Purkinje cell (primary cell): ENCODE data around the gene ABCA4. TPM values are rescaled to one million over a fixed set of nuclear protein-coding genes. Genes with fewer than 3 reads are reported as not detected.

Source experiments
- polyA plus RNA-seq: library from polyadenylated mRNA; unstranded; fragments of >200 nt; fragmentation: Nextera tagmentation; gene quantifications from 2 replicates; pipeline ENCODE4 v1.2.1, GENCODE V29; 2014

The ABCA4 gene
- polyA plus RNA-seq, result not detected in 2 replicates

GRCh38 chr1:94120991-94121390 lies at the start of gene ABCA4:
Gene ABCA4 (minus strand): TSS chr1:94121148. CDS start chr1:94121045, 103 bp downstream.

Other genes starting within 250 kb of the ABCA4 start
- gene DNTTIP2, start 241.9 kb downstream of the ABCA4 start, polyA plus RNA-seq, result 54.2 and 78.7 TPM in 2 replicates
- gene GCLM, start 211.7 kb downstream of the ABCA4 start, polyA plus RNA-seq, result 14.9 and 17.9 TPM in 2 replicates
- 3.1 and 4.7 TPM in 2 replicates for gene ARHGAP29, start 116.4 kb upstream of the ABCA4 start, polyA plus RNA-seq